Type B pancreatic cell (in vitro differentiated cells): ENCODE data around the gene PLEKHS1. TPM values are rescaled to one million over a fixed set of nuclear protein-coding genes. Genes with fewer than 3 reads are reported as not detected.

Experiments
- DNase-seq: peaks from one replicate; pipeline ENCODE4 v3.0.0; 2021; ENCODE audit warnings: mixed read lengths; ENCODE audit not compliant: unreplicated experiment; ENCODE audit errors: extremely low spot score
- H3K27ac Mint-ChIP-seq: 2 replicates; pipeline ENCODE4 v1.8.0; 2021; ENCODE audit warnings: mild to moderate bottlenecking, mixed read lengths
- H3K27me3 Mint-ChIP-seq: 2 replicates; pipeline ENCODE4 v1.8.0; 2021; ENCODE audit warnings: mixed read lengths
- H3K36me3 Mint-ChIP-seq: 2 replicates; pipeline ENCODE4 v1.8.0; 2021; ENCODE audit warnings: mixed read lengths
- H3K4me1 Mint-ChIP-seq: one replicate; pipeline ENCODE4 v1.8.0; 2021; ENCODE audit warnings: mixed read lengths; ENCODE audit not compliant: unreplicated experiment
- H3K4me3 Mint-ChIP-seq: 2 replicates; pipeline ENCODE4 v1.8.0; 2021; ENCODE audit warnings: mild to moderate bottlenecking, mixed read lengths
- H3K9me3 Mint-ChIP-seq: 2 replicates; pipeline ENCODE4 v1.8.0; 2021; ENCODE audit warnings: mixed read lengths
- total RNA-seq: library from RNA; stranded (reverse); gene quantifications from 2 replicates; pipeline ENCODE4 v1.2.1, GENCODE V29; 2021; ENCODE audit warnings: low replicate concordance
- TF ChIP-seq, protein P1 (sequence below): fragments of 200-600 bp; sonication (generic); conservative IDR thresholded peaks from 2 replicates; pipeline ENCODE4 v1.5.0; 2021; ENCODE audit warnings: antibody characterized with exemption, mild to moderate bottlenecking

Gene PLEKHS1
- total RNA-seq, 1 donor from 2014 or later, result 0.12 TPM

DNA sequence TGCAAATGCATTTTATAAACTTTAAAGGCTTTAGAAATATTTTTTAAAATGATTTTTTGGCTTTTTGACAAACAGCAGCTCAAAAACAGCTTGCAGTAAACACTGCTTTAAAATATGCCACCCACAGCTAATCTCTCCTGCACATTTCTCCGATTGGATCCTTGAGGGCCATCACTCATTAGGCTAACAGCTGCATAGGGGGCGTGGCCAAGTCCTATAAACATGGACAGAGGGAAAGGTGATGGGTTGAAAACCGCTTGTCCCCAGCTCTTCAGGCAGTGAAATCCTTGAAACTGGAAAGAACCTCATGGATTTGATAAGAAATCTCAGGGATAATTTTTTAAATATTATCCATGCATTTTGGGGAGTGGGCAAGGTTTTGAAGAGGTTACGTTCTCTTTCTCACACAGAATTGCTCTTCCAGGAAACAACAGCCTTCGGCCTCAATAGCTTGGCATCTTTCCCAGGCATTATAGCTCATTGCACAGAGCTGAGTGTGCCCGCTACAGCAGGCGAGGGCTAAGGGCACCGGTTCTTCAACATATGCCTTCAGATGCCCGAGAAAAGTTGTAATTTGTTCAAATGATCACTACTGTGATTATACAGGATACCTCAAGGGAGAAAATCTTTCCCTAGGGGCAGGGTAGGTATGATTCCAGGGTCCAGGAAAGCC, 1.7 kb downstream of the PLEKHS1 start:
- H3K27me3 Mint-ChIP-seq, result peaks cover 8% of the 10 kb centered on the region
- TF ChIP-seq, protein P1, sequence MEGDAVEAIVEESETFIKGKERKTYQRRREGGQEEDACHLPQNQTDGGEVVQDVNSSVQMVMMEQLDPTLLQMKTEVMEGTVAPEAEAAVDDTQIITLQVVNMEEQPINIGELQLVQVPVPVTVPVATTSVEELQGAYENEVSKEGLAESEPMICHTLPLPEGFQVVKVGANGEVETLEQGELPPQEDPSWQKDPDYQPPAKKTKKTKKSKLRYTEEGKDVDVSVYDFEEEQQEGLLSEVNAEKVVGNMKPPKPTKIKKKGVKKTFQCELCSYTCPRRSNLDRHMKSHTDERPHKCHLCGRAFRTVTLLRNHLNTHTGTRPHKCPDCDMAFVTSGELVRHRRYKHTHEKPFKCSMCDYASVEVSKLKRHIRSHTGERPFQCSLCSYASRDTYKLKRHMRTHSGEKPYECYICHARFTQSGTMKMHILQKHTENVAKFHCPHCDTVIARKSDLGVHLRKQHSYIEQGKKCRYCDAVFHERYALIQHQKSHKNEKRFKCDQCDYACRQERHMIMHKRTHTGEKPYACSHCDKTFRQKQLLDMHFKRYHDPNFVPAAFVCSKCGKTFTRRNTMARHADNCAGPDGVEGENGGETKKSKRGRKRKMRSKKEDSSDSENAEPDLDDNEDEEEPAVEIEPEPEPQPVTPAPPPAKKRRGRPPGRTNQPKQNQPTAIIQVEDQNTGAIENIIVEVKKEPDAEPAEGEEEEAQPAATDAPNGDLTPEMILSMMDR, result no peak
- no peaks in the 10 kb centered on the region for H3K9me3 Mint-ChIP-seq
- H3K4me3 Mint-ChIP-seq, result no peak overlapping the region
- no peak overlapping the region for H3K27ac Mint-ChIP-seq
- H3K36me3 Mint-ChIP-seq, result no peaks in the 10 kb centered on the region
- H3K4me1 Mint-ChIP-seq, result no peaks in the 10 kb centered on the region
- no peak for DNase-seq

DNA sequence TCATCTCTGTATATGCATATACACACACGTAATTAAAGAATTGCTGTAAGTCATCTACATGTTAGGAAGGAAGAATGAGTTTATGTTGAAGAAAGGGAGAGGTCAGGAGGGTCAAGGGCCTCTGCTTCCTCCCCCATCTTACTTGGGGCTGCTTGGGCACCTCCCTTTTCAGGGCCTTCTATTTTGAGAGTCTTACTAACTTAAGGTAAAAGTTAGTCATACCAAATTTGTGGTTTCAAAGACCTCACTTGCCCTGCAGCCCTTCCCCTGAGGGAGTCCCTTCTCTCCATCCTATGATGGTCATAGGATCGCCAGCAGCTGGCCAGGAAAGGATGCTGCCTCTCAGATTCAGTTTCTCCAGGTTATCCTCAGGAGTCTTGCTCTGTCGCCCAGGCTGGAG, 2.6 kb downstream of the PLEKHS1 start:
- Mint-ChIP-seq H3K36me3 (no peaks in the 10 kb centered on the region), H3K4me3 (no peak overlapping the region), H3K9me3 (no peaks in the 10 kb centered on the region), H3K4me1 (no peaks in the 10 kb centered on the region), H3K27me3 (peaks cover 8% of the 10 kb centered on the region), H3K27ac (no peak overlapping the region)
- no peak for DNase-seq
- TF ChIP-seq, protein P1, result no peak

DNA sequence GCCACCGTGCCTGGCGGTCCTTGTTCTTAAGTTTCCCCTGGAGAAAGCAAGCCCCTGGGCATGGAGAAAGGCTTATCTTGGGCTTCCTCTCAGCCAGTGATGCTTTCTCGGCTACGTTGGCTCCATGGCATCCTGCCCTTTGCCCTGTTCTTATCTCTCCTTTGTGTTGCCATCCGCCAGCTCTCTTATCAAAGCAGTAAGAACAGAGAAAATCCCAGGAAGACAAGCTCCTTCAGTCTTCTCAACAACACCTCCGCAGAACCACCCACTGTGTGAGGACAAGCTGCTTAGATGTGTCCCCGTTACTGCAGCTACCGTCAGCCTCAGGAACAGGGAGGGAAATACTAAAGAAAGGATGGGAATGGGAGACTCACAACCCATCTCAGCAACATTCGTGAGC, 3.3 kb downstream of the PLEKHS1 start:
- no peak overlapping the region for H3K27ac Mint-ChIP-seq
- H3K4me3 Mint-ChIP-seq, result no peak overlapping the region
- no peaks in the 10 kb centered on the region for H3K9me3 Mint-ChIP-seq
- H3K27me3 Mint-ChIP-seq, result peaks cover 8% of the 10 kb centered on the region
- no peaks in the 10 kb centered on the region for H3K36me3 Mint-ChIP-seq
- TF ChIP-seq, protein P1, result no peak
- no peaks in the 10 kb centered on the region for H3K4me1 Mint-ChIP-seq
- DNase-seq, result no peak

DNA sequence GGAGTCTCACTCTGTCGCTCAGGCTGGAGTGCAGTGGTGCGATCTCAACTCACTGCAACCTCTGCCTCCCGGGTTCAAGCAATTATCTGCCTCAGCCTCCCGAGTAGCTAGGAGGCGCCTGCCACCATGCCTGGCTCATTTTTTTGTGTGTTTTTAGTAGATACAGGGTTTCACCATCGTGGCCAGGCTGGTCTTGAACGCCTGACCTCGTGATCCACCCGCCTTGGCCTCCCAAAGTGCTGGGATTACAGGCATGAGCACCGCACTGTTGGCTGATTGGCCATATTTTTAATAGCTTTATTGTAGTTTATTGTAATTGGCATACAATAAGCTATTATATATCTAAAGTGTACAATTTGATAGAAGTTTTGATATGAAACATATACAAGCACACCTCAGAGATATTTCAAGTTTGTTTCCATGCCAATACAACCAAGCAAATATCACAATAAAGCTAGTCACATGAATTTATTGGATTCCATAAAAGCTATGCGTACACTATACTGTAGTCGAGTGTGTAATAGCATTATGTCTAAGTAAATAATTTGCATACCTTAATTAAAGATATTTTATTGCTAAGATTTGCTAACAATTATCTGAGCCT, 5.6 kb downstream of the PLEKHS1 start:
- no peaks in the 10 kb centered on the region for H3K36me3 Mint-ChIP-seq
- H3K4me1 Mint-ChIP-seq, result no peaks in the 10 kb centered on the region
- H3K9me3 Mint-ChIP-seq, result no peaks in the 10 kb centered on the region
- peaks cover 8% of the 10 kb centered on the region for H3K27me3 Mint-ChIP-seq
- TF ChIP-seq, protein P1, result no peak
- no peak for DNase-seq
- H3K4me3 Mint-ChIP-seq, result no peak overlapping the region
- no peak overlapping the region for H3K27ac Mint-ChIP-seq

DNA sequence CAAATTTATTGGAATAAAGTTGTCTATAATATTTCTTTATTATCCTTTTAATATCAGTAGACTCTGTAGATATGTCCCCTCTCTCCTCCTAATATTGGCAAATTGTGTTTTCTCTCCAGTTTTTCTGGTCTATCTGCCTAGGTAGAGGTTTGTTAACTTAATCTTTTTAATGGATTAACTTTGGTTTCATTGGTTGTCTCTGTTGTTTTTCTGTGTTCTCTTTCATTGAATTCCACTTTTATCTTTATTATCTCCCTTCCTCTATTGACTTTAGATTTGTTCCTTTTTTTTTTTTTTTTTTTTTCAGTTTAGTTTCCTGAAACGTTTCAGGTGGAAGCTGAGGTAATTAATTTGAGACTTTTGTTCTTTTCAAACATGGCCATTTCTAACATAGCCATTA, 10.6 kb downstream of the PLEKHS1 start:
- no peak overlapping the region for H3K27ac Mint-ChIP-seq
- H3K4me1 Mint-ChIP-seq, result no peaks in the 10 kb centered on the region
- H3K27me3 Mint-ChIP-seq, result peaks cover 4% of the 10 kb centered on the region
- H3K4me3 Mint-ChIP-seq, result no peak overlapping the region
- H3K36me3 Mint-ChIP-seq, result no peaks in the 10 kb centered on the region
- DNase-seq, result no peak
- peaks cover 9% of the 10 kb centered on the region for H3K9me3 Mint-ChIP-seq
- TF ChIP-seq, protein P1, result no peak
